Prostate gland (tissue), 2 donors: ENCODE data around the gene PLCB1.

ENCODE experiments used
- POLR2A ChIP-seq: fragments of 450-650 bp; IDR thresholded peaks from one replicate; pipeline ENCODE4 v1.6.1; 2016; ENCODE audit warnings: antibody characterized with exemption, mild to moderate bottlenecking
- POLR2AphosphoS5 ChIP-seq: sonication (generic); formaldehyde crosslinking; IDR thresholded peaks from one replicate; pipeline ENCODE4 v1.6.1; 2017; ENCODE audit warnings: antibody characterized with exemption
- TF ChIP-seq, protein P1 (sequence below), 4 experiments: fragments of 200-600 bp in 2 of 4; fragments of 450-650 bp in 2 of 4; sonication (generic) in 2 of 4; IDR thresholded peaks; 1 replicate in 3 of 4; 2 replicates in 1 of 4; pipeline ENCODE4 v1.5.1; 2016 to 2019; ENCODE audit warnings: antibody characterized with exemption in 4 of 4, mild to moderate bottlenecking in 2 of 4, moderate library complexity in 2 of 4

DNA sequence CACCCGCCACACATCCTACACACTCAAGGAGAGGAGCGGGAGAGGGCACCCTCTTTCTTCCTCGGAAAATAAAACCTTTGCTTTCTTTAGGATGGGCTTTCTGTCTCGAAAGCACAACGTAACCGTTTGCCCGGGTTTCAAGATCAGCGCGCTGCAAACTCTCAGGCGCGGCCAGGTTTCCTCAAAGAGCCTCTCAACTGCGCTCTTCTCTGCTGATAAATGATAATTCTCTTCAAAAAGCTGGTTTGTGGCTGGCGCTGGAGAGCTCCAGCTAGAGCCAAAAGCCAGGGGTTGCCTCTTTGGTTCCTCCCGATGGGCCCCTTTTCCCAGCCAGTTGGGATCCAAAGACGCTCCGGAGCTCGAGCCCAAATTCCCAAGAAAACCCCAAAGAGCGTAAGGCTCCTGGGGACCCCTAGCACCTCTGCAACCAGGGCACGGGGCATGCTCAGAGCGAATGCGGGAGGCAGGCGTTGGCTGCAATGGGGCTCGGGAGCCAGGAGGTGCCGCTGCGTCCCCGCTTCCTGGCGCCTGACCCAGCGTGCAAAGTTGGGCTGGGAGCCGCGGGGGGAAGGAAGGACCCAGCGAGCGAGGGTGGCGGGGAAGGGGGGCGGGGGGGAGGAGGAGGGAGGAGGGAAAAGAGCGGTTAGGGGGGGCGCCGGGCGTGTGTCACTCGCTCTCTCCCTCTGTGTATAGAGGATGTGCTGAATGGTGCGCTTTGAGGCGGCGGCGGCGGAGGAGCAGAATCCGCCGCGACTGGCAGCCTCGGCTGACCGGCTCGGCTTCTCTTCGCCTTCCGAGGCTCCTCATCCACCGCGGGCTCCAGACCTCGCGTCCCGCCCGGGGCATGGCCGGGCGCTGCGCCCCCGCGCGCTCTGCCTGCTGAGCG is at the start of gene PLCB1:
- TF ChIP-seq, protein P1, sequence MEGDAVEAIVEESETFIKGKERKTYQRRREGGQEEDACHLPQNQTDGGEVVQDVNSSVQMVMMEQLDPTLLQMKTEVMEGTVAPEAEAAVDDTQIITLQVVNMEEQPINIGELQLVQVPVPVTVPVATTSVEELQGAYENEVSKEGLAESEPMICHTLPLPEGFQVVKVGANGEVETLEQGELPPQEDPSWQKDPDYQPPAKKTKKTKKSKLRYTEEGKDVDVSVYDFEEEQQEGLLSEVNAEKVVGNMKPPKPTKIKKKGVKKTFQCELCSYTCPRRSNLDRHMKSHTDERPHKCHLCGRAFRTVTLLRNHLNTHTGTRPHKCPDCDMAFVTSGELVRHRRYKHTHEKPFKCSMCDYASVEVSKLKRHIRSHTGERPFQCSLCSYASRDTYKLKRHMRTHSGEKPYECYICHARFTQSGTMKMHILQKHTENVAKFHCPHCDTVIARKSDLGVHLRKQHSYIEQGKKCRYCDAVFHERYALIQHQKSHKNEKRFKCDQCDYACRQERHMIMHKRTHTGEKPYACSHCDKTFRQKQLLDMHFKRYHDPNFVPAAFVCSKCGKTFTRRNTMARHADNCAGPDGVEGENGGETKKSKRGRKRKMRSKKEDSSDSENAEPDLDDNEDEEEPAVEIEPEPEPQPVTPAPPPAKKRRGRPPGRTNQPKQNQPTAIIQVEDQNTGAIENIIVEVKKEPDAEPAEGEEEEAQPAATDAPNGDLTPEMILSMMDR (IDR thresholded peaks at IDR 0.05): peak; percentile 73 to 95 (median 92)
- TF ChIP-seq POLR2A (no peak), POLR2AphosphoS5 (peak; percentile 46)
